K562 (cell line): ENCODE results near the gene CENPX. TPM values are rescaled to one million over a fixed set of nuclear protein-coding genes. Genes with fewer than 3 reads are reported as not detected.

Experiments
- ATAC-seq: fragments of 200-7000 bp; cut with Tn5 transposase; 3 replicates; pipeline ENCODE4 v1.9.1; 2020; ENCODE audit warnings: moderate library complexity
- BruUV-seq: library from RNA; stranded (reverse); fragments of 400-500 nt; replicated peaks from 2 replicates; lab custom pipeline; 2021; lab: Mats Ljungman, UMichigan
- CTCF ChIA-PET: fragments of 300-600 bp; formaldehyde crosslinking; extraction: SDS; loops from one replicate; lab custom pipeline; 2021; ENCODE audit warnings: low intra/inter-chr PET ratio; lab: Yijun Ruan, JAX
- POLR2A ChIA-PET: fragments of 300-600, 350-650 bp; sonication (Branson Sonifier 250); formaldehyde crosslinking; extraction: SDS; loops from one replicate; lab custom pipeline; 2021; ENCODE audit warnings: antibody characterized with exemption, inconsistent platforms; lab: Yijun Ruan, JAX
- DNase-seq, 4 experiments: peaks; one replicate each; pipeline versions ENCODE4 v3.0.0 to v3.0.0-alpha.2; 2011 to 2018; ENCODE audit warnings: low spot score in 3 of 4, mixed read lengths in 3 of 4; ENCODE audit errors: extremely low read depth in 1 of 4
- FAIRE-seq: peaks from 2 replicates; lab custom pipeline; 2011; peaks lifted over from hg19 to GRCh38; lab: Jason Lieb, UNC
- H2AFZ ChIP-seq: 2 replicates; pipeline ENCODE4 v1.6.0; 2011; ENCODE audit warnings: low read depth, low read length, control low read depth, inconsistent platforms
- H3K27ac ChIP-seq: fragments of 200-600 bp; 3 replicates; pipeline ENCODE4 v1.8.0; 2011; ENCODE audit warnings: low read depth, mild to moderate bottlenecking, control low read depth, inconsistent platforms, low read length, moderate library complexity, mixed read lengths; ENCODE audit errors: extremely low read depth
- H3K27me3 ChIP-seq, 2 experiments: fragments of 300-600 bp in 1 of 2; 2 replicates in 1 of 2; 3 replicates in 1 of 2; pipeline versions ENCODE4 v1.6.0 to v1.8.0; 2011; ENCODE audit warnings: inconsistent platforms in 2 of 2, low read length in 2 of 2, mild to moderate bottlenecking in 1 of 2, mixed read lengths in 1 of 2, moderate library complexity in 1 of 2; ENCODE audit not compliant: control insufficient read depth in 2 of 2, insufficient read depth in 2 of 2
- H3K36me3 ChIP-seq: fragments of 300-600 bp; 3 replicates; pipeline ENCODE4 v1.8.0; 2011; ENCODE audit warnings: mild to moderate bottlenecking, low read length, inconsistent platforms; ENCODE audit not compliant: control insufficient read depth, insufficient read depth
- H3K4me1 ChIP-seq, 2 experiments: fragments of 200-600 bp in 1 of 2; replicated peaks in 1 of 2; 2 replicates in 1 of 2; 3 replicates in 1 of 2; pipeline versions ENCODE4 v1.5.1 to v1.8.0; 2011; ENCODE audit warnings: inconsistent platforms in 2 of 2, low read length in 2 of 2, mild to moderate bottlenecking in 1 of 2, mixed read lengths in 1 of 2, moderate library complexity in 1 of 2; ENCODE audit not compliant: control insufficient read depth in 2 of 2, insufficient read depth in 2 of 2
- H3K4me2 ChIP-seq: 2 replicates; pipeline ENCODE4 v1.6.1; 2011; ENCODE audit warnings: low read length, control low read depth, inconsistent platforms, mixed read lengths; ENCODE audit not compliant: insufficient read depth
- H3K4me3 ChIP-seq: fragments of 200-600 bp; sonication (generic), shearing (Covaris generic); 2 replicates; pipeline ENCODE4 v1.5.1; 2016; ENCODE audit warnings: control low read depth, inconsistent platforms
- H3K79me2 ChIP-seq: fragments of 200-600 bp; 3 replicates; pipeline ENCODE4 v1.8.0; 2011; ENCODE audit warnings: low read length, inconsistent platforms; ENCODE audit not compliant: control insufficient read depth, insufficient read depth
- H3K9ac ChIP-seq, 2 experiments: 2 replicates each; pipeline versions ENCODE4 v1.6.0 to v1.6.1; 2011; ENCODE audit warnings: low read depth in 2 of 2, low read length in 2 of 2, control low read depth in 1 of 2, inconsistent platforms in 1 of 2, mild to moderate bottlenecking in 1 of 2, mixed read lengths in 1 of 2; ENCODE audit not compliant: insufficient read depth in 1 of 2
- H3K9me1 ChIP-seq: one replicate; pipeline ENCODE4 v1.6.0; 2011; ENCODE audit warnings: inconsistent platforms, mild to moderate bottlenecking, low read length, moderate library complexity; ENCODE audit not compliant: control insufficient read depth, insufficient read depth
- H3K9me3 ChIP-seq: replicated peaks from 2 replicates; pipeline ENCODE4 v1.5.1; 2011; ENCODE audit warnings: low read depth, low read length, inconsistent platforms; ENCODE audit not compliant: control insufficient read depth, insufficient read depth
- H4K20me1 ChIP-seq: replicated peaks from 2 replicates; pipeline ENCODE4 v1.6.1; 2011; ENCODE audit warnings: low read length, inconsistent platforms, mixed read lengths; ENCODE audit not compliant: control insufficient read depth, insufficient read depth
- CTCF ChIP-seq, 3 experiments: IDR thresholded peaks in 2 of 3; conservative IDR thresholded peaks in 1 of 3; 2 replicates each; pipeline ENCODE4 v1.5.1; 2011 to 2012; ENCODE audit warnings: low read length in 3 of 3, mild to moderate bottlenecking in 3 of 3, control low read depth in 2 of 3, improper control_type of control experiment in 1 of 3, inconsistent platforms in 1 of 3, low read depth in 1 of 3, mixed read lengths in 1 of 3, moderate library complexity in 1 of 3; ENCODE audit not compliant: insufficient read depth in 2 of 3
- MED1 ChIP-seq: sonication (generic); formaldehyde crosslinking; IDR thresholded peaks from 2 replicates; pipeline ENCODE4 v1.8.1; 2023; ENCODE audit warnings: missing genetic modification reagents, borderline replicate concordance
- SMARCA5 ChIP-seq: fragments of 450-650 bp; IDR thresholded peaks from 2 replicates; pipeline ENCODE4 v1.6.1; 2016
- SOX6 ChIP-seq: fragments of 450-650 bp; IDR thresholded peaks from 2 replicates; pipeline ENCODE4 v1.6.1; 2014; ENCODE audit warnings: mild to moderate bottlenecking
- ZNF395 ChIP-seq: fragments of 200-800 bp; sonication (Bioruptor generic); IDR thresholded peaks from 2 replicates; pipeline ENCODE4 v1.6.1; 2017; ENCODE audit warnings: missing genetic modification characterization, missing compliant biosample characterization
- WGBS: fragments of 100-300 bp; shearing (Covaris generic); methylation state at CpG from one replicate; pipeline ENCODE4 v1.1.6; 2016; ENCODE audit warnings: low coverage, mixed read lengths; ENCODE audit not compliant: insufficient coverage; ENCODE audit errors: missing lambda C conversion rate; 5-methylcytosine and 5-hydroxymethylcytosine counted together
- in situ Hi-C: fragments of 300-500 bp; cut with MboI; formaldehyde crosslinking; loops from 4 replicates; pipeline ENCODE4 v1.15.0; 2018; ENCODE audit warnings: inconsistent platforms, mixed read lengths
- intact Hi-C: fragments of 100-400 bp; cut with micrococcal nuclease; formaldehyde crosslinking; loops from 2 replicates; pipeline ENCODE4 v1.14.2; 2022
- polyA plus RNA-seq, 8 experiments: library from polyadenylated mRNA; depleted of rRNA in 4 of 8; stranded (reverse) in 5 of 8; unstranded in 3 of 8; fragments of >200 nt; fragmentation: Nextera tagmentation in 2 of 8; fragmentation: Illumina TruSeq in 1 of 8; extraction: Ambion mirVana in 2 of 8; extraction: Trizol in 1 of 8; gene quantifications; 2 replicates each; pipeline versions ENCODE4 v1.2.1 to v1.2.3, GENCODE V29; 2011 to 2014; ENCODE audit warnings: inconsistent platforms in 1 of 8, missing spikeins in 1 of 8
- total RNA-seq, 7 experiments: library from RNA; depleted of rRNA in 6 of 7; stranded (reverse); fragments of >200 nt in 6 of 7; fragmentation: Illumina TruSeq in 2 of 7; extraction: Trizol in 2 of 7; gene quantifications; 2 replicates each; pipeline versions ENCODE4 v1.2.1 to v1.2.3, GENCODE V29; 2011 to 2021; ENCODE audit warnings: low replicate concordance in 1 of 7
- TF ChIP-seq, protein P1 (sequence below): sonication (generic); formaldehyde crosslinking; IDR thresholded peaks from 2 replicates; pipeline ENCODE4 v1.8.1; 2023; ENCODE audit warnings: mild to moderate bottlenecking, missing genetic modification reagents
- TF ChIP-seq, protein P2 (sequence below): sonication (generic); formaldehyde crosslinking; IDR thresholded peaks from 2 replicates; pipeline ENCODE4 v1.8.0; 2022; ENCODE audit warnings: mild to moderate bottlenecking, missing genetic modification reagents, borderline replicate concordance
- TF ChIP-seq, protein P3 (sequence below): sonication (generic); formaldehyde crosslinking; IDR thresholded peaks from 2 replicates; pipeline ENCODE4 v1.8.1; 2023; ENCODE audit warnings: mild to moderate bottlenecking, missing genetic modification reagents

Gene CENPX
- total and polyA plus RNA-seq, 9 of the 15 experiments (the other 6 are each of a cell fraction or from before 2014, with no cell fraction given): 32.7 to 352 (median 127) TPM

DNA sequence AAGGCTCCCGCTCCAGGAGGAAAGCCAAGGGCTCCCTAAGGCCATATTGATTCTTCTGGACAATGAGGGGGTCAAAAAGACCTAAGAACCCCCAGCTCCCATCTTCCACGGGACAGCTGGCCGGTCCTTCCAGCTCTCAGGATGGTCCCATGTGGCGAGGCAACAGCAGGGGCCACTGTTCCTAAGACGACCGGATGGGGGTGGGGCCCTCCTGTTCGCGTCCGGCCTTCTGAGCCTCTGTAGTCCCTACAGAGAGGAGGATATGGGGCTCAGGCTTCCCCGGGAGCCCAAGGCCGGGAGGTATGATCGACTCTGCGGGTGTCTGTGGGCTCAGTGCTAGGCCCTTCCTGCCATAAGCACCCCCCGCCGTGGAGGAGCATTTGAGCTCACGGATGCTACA lies 20.8 kb upstream of the CENPX start (continued):
- TF ChIP-seq ZNF395 (CRISPR knock-in tag) (no peak), CTCF (IDR thresholded peaks at IDR 0.05 in 2 of 3, conservative IDR thresholded peaks at IDR 0.05 in 1 of 3; ENCODE audit: insufficient read depth in 2 of 3, low read depth in 1 of 3, low read length in 3 of 3) (0 out of 6 replicates have a peak, but pooled peaks of 1 of the 3 experiments have one; percentile 4), SOX6 (no peak), MED1 (CRISPR knock-in tag) (no peak), SMARCA5 (no peak)

- in situ Hi-C loops (no loop called here), intact Hi-C loops (no loop called here)
- POLR2A ChIA-PET: interaction anchor here (1.7 kb wide), 1 partner anchor 8 kb away, joined by 5 read pairs; no protein-coding TSS in a partner anchor
- no TSS peak for BruUV-seq
- Histone ChIP-seq H3K9me3 (no peaks in the 10 kb centered on the region), H2AFZ (no peak overlapping the region), H3K9me1 (peaks cover 2% of the 10 kb centered on the region), H3K27me3 (no peaks in the 10 kb centered on the region), H3K36me3 (peaks cover 9% of the 10 kb centered on the region; the same call in 2 of the 3 replicates), H4K20me1 (no peaks in the 10 kb centered on the region), H3K9ac (0 out of 4 replicates have a peak overlapping the region, but pooled peaks of 1 of the 2 experiments have one; percentile 14), H3K79me2 (no peaks in the 10 kb centered on the region), H3K4me2 (no peak overlapping the region), H3K27ac (no peak overlapping the region; the same call in 2 of the 3 replicates), H3K4me1 (peaks cover 3 to 48% of the 10 kb centered on the region in 2 experiments; a peak in 4 of 5 replicates), H3K4me3 (no peak overlapping the region)
- CTCF ChIA-PET: interaction anchor here (0.7 kb wide), 1 partner anchor 12 kb away, joined by 3 read pairs; no protein-coding TSS in a partner anchor
- no peak for FAIRE-seq
- ATAC-seq: no peak
- no peak for DNase-seq
- 44% methylated on average over 9 of the region's 9 CpGs for WGBS
- TF ChIP-seq, protein P1, sequence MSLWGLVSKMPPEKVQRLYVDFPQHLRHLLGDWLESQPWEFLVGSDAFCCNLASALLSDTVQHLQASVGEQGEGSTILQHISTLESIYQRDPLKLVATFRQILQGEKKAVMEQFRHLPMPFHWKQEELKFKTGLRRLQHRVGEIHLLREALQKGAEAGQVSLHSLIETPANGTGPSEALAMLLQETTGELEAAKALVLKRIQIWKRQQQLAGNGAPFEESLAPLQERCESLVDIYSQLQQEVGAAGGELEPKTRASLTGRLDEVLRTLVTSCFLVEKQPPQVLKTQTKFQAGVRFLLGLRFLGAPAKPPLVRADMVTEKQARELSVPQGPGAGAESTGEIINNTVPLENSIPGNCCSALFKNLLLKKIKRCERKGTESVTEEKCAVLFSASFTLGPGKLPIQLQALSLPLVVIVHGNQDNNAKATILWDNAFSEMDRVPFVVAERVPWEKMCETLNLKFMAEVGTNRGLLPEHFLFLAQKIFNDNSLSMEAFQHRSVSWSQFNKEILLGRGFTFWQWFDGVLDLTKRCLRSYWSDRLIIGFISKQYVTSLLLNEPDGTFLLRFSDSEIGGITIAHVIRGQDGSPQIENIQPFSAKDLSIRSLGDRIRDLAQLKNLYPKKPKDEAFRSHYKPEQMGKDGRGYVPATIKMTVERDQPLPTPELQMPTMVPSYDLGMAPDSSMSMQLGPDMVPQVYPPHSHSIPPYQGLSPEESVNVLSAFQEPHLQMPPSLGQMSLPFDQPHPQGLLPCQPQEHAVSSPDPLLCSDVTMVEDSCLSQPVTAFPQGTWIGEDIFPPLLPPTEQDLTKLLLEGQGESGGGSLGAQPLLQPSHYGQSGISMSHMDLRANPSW (CRISPR knock-in tag): no peak
- TF ChIP-seq, protein P2, sequence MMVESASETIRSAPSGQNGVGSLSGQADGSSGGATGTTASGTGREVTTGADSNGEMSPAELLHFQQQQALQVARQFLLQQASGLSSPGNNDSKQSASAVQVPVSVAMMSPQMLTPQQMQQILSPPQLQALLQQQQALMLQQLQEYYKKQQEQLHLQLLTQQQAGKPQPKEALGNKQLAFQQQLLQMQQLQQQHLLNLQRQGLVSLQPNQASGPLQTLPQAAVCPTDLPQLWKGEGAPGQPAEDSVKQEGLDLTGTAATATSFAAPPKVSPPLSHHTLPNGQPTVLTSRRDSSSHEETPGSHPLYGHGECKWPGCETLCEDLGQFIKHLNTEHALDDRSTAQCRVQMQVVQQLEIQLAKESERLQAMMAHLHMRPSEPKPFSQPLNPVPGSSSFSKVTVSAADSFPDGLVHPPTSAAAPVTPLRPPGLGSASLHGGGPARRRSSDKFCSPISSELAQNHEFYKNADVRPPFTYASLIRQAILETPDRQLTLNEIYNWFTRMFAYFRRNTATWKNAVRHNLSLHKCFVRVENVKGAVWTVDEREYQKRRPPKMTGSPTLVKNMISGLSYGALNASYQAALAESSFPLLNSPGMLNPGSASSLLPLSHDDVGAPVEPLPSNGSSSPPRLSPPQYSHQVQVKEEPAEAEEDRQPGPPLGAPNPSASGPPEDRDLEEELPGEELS (CRISPR knock-in tag): no peak
- TF ChIP-seq, protein P3, sequence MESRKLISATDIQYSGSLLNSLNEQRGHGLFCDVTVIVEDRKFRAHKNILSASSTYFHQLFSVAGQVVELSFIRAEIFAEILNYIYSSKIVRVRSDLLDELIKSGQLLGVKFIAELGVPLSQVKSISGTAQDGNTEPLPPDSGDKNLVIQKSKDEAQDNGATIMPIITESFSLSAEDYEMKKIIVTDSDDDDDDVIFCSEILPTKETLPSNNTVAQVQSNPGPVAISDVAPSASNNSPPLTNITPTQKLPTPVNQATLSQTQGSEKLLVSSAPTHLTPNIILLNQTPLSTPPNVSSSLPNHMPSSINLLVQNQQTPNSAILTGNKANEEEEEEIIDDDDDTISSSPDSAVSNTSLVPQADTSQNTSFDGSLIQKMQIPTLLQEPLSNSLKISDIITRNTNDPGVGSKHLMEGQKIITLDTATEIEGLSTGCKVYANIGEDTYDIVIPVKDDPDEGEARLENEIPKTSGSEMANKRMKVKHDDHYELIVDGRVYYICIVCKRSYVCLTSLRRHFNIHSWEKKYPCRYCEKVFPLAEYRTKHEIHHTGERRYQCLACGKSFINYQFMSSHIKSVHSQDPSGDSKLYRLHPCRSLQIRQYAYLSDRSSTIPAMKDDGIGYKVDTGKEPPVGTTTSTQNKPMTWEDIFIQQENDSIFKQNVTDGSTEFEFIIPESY (CRISPR knock-in tag): no peak
These were observed 20.0 kb upstream of the CENPX start for GRCh38 chr17:82042649-82043048.
